GM18870 (cell line): ENCODE data around the gene NEBL.
"Not testable (repeated sequence)": the region's sequence is repeated elsewhere in the genome, so short reads cannot be mapped to it uniquely, and the experiment has no call there.

ENCODE experiments used
- ATAC-seq: cut with Tn5 transposase; IDR thresholded peaks from one replicate; pipeline ENCODE4 v1.9.1; 2021; ENCODE audit warnings: moderate library complexity; ENCODE audit not compliant: unreplicated experiment

The NEBL gene, protein sequence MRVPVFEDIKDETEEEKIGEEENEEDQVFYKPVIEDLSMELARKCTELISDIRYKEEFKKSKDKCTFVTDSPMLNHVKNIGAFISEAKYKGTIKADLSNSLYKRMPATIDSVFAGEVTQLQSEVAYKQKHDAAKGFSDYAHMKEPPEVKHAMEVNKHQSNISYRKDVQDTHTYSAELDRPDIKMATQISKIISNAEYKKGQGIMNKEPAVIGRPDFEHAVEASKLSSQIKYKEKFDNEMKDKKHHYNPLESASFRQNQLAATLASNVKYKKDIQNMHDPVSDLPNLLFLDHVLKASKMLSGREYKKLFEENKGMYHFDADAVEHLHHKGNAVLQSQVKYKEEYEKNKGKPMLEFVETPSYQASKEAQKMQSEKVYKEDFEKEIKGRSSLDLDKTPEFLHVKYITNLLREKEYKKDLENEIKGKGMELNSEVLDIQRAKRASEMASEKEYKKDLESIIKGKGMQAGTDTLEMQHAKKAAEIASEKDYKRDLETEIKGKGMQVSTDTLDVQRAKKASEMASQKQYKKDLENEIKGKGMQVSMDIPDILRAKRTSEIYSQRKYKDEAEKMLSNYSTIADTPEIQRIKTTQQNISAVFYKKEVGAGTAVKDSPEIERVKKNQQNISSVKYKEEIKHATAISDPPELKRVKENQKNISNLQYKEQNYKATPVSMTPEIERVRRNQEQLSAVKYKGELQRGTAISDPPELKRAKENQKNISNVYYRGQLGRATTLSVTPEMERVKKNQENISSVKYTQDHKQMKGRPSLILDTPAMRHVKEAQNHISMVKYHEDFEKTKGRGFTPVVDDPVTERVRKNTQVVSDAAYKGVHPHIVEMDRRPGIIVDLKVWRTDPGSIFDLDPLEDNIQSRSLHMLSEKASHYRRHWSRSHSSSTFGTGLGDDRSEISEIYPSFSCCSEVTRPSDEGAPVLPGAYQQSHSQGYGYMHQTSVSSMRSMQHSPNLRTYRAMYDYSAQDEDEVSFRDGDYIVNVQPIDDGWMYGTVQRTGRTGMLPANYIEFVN

DNA sequence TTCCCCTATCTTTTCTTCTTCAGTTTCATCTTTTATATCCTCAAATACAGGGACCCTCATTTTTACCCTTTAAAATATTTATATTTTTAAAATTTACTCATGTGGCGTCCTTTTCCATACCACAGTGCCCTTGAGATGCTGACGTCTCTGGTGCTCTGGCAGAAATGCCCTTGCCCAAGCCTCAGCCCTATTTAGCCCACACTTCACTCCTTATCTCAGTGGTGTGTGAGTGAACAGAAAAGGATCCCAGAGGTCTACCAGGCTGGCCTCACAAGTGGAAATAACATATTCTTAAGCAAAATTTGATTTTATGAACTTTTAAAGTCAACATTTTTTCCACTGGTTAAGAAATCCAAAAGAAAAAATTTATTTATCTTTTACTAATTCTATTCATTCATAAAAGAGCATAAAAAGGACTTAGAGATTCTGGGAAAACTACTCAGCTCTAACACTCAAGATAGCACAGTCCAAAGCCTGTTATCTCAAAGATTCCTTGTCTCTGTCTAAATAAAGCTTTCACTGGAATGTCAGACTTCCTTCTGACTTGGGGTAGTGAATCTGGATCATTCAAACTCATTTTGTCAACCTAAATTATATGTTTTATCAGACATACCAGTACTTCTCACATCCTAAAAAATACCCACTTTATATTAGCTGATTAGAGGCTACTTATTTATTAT, at the start of gene NEBL:
NEBL (minus strand) TSS at position 166 of the 680 bp plus-strand sequence; CDS start at position 60, 106 bp downstream.
- ATAC-seq: no peak

DNA sequence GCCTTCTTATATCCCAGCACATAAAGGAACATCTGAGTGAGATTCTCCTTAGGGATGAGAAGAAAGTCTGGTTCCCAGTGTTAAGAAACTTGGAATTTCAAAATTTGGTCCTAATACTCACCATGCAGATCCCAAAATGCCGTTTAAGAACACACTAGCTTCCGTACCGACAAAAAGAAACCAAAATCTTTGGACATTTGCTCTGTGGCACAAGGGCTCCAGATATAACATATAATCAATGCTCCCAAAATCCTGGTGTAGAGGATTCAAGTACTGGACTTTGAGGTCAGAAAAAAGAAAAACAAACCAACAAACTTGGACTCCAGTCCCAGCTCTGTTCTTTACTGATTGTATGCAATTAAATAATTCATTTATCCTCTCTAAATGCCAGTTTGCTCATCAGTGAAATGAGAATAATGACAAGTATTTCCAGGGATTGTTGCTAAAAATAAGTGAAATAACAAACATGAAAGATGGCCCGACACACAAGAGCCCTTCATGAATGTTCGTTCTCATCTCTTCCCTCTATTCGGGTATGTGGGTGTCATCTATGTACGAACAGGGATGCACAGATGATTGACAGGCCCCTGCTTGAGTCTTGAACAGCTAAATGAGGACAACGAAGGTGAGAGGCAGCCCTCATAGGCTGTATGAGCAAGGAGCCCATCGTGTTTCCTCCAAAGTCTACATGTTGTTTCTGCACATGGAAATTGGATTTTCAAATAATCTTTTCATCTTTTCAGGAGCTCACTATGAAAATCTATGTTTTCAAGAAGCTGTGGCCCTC, 48.6 kb upstream of the NEBL start:
- ATAC-seq: no peak

DNA sequence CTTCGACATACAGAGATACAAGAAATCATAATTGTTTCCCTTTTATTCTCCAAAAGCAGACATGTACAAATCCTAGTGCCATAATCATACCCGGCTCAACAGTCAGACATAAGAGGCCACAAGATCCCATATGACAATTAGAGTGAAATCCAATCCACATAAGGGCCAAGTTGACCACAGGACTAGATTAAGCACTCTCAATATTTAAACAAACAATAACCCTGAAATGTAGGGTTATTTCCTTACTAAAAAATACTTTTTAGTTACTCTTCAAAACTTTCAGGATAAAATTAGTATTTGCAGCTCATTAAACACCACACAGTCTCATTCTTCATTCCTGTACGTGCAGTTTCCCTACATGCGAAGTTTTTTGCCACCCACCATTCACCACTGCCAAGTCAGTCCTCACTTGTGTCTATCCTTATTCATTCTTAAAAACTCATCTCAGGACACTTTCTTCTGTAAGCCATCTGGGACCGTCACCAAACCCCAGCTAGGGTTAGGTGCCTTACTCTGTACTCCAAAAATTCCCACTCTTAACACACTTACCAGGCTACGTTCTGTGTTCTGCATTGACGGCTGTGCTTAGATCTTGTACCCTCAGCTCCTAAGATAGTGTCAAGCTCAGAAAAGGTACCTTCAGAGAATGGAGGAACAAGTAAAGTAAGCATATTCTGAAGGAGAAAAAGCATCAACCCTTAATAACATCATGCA, 47.8 kb upstream of the NEBL start:
- no peak for ATAC-seq

DNA sequence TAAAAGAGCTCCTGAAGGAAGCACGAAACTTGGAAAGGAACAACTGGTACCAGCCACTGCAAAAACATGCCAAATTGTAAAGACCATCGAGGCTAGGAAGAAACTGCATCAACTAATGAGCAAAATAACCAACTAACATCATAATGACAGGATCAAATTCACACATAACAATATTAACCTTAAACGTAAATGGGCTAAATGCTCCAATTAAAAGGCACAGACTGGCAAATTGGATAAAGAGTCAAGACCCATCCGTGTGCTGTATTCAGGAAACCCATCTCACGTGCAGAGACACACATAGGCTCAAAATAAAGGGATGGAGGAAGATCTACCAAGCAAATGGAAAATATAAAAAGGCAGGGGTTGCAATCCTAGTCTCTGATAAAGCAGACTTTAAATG, 42.3 kb upstream of the NEBL start:
- not testable (repeated sequence) for ATAC-seq

DNA sequence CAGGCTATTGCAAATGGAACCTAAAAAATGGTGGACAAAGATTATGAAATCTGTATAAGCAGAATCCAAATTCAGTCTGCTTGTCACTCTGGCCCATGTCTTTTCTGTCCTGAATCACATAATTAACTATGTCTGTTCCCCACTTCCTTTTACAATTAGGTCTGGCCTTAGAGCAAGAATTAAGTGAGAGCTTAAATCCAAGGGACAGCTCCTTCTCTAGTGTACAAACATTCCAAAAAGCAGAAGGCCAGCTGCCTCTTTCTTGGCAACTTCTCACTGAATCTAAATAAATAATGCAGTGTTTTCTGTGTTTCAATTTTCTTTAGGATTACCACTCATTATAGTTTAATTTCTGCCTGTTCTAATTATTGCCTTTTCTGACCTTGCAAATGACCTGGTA, 39.3 kb upstream of the NEBL start:
- no peak for ATAC-seq

DNA sequence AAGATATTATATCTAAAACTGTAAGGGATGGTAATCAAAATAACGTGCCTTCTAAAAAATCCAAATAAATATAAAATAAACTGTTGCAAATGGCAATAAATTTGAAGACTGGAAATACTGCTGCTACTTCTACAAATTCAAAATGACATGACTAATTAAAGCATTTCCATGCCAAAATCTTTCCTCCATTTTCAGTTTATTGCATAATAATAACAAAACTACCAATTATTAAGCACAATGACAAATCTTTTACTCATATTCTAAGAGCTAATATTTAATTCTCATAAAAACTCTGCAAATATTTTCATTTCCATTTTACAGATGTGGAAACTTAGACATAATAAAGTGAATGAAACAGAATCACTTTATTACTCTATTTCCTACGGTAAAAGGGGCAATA, 38.8 kb upstream of the NEBL start:
- no peak for ATAC-seq

DNA sequence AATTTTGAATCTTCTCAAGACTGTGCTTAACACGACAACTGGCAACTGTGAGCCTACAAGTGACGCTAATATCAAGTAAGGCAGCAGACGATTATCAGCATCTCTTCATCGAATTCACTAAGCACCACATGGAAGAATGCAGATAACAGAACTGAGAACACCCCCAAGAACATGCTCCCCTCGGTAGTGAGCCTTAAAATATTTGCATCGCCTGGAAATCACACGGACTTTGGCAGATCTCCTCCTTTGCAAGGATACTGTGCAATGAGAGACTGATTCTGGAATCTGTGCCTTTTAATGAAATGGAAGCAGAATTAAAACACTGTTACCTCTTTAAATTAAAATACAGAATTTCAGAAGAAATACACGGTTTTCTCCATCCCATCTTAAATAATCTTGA, 38.2 kb upstream of the NEBL start:
- ATAC-seq: no peak

DNA sequence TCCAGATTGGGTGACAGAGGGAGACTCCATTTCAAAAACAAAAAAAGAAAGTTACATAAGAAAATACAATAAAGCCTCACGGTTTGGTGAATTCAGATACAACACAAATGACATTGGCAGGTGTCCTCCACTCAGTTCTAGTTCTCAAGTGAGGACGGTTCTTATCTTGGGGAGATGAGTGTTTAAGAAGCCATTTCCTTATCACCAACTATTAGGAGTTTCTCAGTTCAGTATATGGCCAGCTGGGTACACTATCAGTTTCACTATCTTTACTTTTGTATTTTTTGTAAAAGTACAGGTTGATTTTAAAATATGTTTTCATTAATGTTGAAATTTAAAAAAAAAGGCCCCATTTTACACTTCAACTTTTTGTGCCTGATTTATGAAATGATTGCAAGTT, 36.6 kb upstream of the NEBL start:
- ATAC-seq: no peak

DNA sequence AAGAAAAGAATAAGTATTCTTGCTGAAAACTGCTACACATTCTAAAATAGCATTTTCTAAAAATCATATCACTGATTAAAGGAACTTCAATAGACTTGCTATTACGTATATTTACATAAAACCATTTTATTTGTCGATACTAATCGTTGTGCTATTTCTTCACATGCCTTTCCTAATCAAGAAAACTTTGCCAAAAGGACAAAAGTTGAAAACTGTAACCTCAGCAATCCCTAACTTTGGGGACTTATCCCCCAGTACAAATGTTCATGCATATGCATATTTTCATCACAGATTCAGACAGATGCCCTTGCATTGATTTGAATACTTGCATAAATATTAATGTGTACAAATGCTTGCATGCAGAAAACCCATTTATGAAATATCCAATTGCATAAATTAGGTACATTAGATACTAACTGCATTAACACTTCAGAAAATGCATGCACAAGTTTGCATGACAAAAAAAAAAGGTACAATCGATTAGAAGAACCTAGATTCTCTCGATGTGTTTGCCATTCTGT, 35.6 kb upstream of the NEBL start:
- no peak for ATAC-seq

DNA sequence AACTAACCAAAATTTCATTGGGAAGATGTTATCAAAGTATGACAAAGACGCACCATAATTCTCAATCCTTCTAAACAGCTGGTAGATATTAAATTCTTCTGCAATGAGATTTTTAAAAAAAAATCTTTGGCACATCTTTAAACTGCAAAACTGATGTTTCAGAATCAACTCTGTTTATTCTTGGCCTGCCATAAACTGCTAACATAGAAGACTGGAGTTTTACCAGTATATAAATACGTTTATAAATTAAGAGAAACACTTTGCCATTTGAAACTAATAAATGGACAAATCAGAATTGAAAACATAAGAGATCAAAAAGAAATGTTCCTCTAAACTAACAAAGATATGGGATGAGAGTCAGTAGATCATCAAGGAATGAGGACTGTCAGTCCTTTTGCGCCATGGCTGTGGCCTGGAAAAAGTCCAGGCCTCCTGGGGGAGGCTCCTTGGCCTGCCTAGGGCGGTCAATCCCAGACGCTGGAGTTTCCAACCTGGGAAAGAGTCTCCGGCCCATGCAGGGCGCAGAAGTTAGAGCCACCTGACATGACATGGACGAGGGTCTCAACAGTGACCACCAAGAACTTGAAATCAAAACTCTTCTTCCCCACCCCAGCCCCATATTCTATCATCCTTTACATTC, 34.2 kb upstream of the NEBL start:
- no peak for ATAC-seq

DNA sequence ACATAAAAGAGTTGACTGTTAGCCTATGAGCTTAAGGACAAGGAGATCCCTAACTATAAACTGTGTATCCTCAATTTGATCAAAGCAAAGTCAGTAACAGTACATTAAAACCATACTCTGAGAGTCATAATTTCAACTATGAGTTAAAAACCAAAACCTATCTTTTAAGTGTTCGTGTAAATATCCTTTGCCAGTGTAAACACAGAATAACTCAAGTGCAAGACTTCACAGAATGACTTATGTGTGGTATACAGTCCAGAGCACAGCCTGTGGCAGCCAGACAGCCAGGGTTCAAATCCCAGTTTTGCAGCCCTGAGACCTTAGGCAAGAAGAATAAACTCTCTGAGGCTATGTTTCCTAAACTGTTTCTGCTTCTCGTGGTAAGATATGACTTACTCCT, 30.3 kb upstream of the NEBL start:
- ATAC-seq: no peak

DNA sequence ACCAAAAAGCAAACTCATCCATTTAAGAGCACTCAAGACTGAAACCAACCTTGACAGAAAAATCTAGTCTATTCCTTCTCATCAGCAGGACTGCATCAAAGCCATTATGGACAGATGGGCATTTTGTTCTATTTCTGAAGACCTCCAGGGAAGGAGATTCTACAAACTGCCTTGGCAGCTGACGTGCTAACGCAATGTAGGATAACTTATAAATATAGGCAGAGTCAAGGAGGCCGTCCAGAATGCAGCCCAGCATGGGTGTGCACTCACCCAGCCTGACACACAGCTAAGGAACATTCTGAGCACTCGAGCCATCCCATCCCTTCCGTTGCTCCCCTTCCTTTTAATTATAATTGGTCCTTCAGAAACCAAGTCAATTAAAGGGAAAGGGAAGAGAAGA, 25.3 kb upstream of the NEBL start:
- ATAC-seq: no peak

DNA sequence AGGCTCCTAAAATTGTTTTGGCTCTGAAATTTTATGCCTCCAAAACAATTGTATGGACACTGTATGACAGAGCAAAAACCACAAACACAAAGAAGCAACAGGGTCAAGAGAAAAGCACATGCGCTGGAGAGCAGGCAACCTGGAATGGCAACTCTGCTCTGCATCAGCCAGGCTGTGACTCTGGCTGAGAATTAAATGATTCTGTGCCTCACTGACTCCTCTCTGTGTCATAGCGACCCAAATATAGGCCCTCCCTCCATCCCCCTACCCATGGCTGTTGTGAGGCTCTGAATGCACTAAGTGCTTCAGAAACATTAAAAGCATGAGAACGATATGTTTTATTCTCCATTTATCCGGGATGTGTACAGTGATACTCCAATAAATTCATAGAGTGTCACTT, 24.9 kb upstream of the NEBL start:
- ATAC-seq: no peak

DNA sequence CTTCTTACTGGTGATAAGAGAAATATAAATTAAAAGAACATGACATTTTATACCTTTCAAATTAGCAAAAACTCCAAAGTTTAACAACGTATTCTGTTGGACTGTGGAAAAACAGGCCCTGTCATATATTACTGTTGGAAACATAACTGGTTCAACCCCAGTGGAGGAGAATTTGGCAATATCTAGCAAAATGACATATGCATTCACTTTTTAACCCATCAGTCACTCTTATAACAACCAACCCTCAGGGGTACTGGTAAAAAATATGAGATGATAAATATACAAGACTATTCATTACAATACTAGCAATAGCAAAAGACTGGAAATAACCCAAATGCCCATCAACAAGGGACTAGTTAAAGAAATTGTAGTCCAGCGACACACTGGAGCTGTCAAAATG, 22.9 kb upstream of the NEBL start:
- no peak for ATAC-seq

DNA sequence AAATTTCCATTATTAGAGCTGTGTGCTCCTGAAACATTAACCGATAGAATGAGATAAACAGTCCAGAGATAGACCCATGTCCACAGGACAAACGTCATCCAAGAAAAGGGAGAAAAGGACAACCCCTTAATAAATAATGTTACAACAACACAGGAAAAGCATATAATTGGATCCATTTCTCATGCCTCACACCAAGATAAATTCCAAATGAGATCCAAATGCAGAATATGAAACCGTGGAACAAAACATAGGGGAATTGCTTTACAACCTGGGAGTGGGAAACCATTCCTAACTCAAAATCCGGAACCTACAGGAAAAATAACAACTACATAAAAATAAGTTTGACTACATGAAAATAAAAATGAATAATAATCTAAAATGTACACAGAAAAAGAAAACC, 22.4 kb upstream of the NEBL start:
- ATAC-seq: no peak

DNA sequence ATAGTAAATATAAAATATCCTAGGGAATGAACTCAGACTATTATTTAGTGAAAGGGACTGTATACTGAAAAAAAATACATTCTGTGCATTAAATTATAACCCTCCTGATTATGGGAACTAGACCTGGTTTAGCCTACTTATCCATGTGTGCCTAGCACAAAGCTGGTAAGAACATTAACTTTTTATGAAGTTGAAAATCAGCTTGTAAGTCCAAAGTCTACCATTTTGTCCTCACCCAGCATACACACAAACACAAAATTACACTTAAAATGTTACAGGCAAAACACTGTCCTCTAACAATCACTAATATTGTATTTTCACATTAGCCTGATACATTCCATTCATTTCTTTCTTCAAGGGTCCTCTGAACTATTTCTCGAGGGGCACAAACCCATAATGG, 19.9 kb upstream of the NEBL start:
- ATAC-seq: no peak

DNA sequence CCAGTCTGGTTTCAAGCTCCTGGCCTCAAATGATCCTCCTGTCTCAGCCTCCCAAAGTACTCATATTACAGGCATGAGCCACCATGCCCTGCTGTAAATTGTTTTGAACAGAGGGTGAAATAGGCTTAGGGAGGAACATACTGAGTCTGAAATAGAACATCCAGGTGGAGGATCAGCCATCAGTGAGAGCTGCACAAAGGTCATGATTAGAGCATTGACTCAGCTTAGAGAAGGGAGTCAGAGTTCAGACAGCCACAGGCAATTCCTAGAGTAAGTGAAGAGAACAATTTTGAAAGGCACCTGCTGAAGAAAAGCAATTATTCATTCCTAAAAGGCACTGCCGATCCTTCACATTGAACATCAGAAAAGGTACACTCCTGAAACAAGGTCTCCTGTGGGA, 15.9 kb upstream of the NEBL start:
- ATAC-seq: no peak

DNA sequence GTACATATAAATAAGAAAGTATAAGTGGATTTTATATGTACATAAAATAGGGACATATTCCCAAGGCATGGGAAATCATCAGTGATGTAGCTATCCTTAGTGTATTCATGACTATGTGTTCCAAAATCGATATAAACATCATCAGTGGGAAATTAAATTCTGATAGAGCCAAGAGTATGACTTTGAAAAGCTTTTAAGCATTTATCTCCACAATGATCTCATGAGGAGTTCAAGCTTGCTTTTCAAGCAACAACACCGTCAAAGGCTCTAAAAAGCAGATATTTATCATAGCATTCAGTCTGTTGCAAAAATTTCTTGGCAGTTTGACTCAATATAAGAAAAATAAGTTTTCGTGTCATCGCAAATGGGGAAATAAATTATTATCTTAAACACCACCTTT, 14.5 kb upstream of the NEBL start:
- ATAC-seq: no peak

DNA sequence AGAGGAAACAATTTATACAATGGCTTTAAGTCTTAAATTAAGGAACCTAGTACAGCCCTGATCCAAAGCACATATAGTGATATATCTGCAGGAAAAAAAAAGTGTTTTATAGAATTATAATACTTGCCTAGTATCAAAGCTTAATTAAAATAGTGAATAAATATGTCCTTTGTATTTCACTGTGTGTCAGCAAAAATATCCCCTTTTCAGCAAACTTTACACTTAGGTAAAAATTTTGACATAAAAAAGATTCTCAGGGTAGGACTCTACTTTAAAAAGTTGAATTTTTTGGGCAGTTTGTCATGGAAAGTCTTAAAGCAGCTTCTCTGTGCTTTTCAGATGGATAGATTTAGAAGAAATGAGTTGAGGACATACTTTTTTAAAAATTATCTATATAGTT, 12.7 kb upstream of the NEBL start:
- no peak for ATAC-seq
